Glutamatergic neuron (in vitro differentiated cells): ENCODE data around the gene CLN5. TPM values are rescaled to one million over a fixed set of nuclear protein-coding genes. Genes with fewer than 3 reads are reported as not detected.
A peak's percentile ranks its signal among the peaks of the same experiment; 100 is the strongest.
"Not testable (repeated sequence)": the region's sequence is repeated elsewhere in the genome, so short reads cannot be mapped to it uniquely, and the experiment has no call there.

Experiments used
- DNase-seq: peaks from one replicate; pipeline ENCODE4 v3.0.0; 2022
- H3K27ac Mint-ChIP-seq: one replicate; pipeline ENCODE4 v1.8.0; 2020; ENCODE audit warnings: mild to moderate bottlenecking, mixed read lengths, inconsistent platforms; ENCODE audit not compliant: unreplicated experiment
- H3K27me3 Mint-ChIP-seq: one replicate; pipeline ENCODE4 v1.8.0; 2020; ENCODE audit warnings: mild to moderate bottlenecking, moderate library complexity, mixed read lengths, inconsistent platforms; ENCODE audit not compliant: unreplicated experiment
- H3K36me3 Mint-ChIP-seq: one replicate; pipeline ENCODE4 v1.8.0; 2020; ENCODE audit warnings: mild to moderate bottlenecking, mixed read lengths, inconsistent platforms; ENCODE audit not compliant: unreplicated experiment
- H3K4me1 Mint-ChIP-seq: one replicate; pipeline ENCODE4 v1.8.0; 2020; ENCODE audit warnings: mild to moderate bottlenecking, low read depth, mixed read lengths, inconsistent platforms; ENCODE audit not compliant: unreplicated experiment
- H3K4me3 Mint-ChIP-seq: one replicate; pipeline ENCODE4 v1.8.0; 2020; ENCODE audit warnings: mild to moderate bottlenecking, mixed read lengths, inconsistent platforms; ENCODE audit not compliant: unreplicated experiment
- H3K9me3 Mint-ChIP-seq: one replicate; pipeline ENCODE4 v1.8.0; 2020; ENCODE audit warnings: mild to moderate bottlenecking, moderate library complexity, mixed read lengths, inconsistent platforms; ENCODE audit not compliant: unreplicated experiment
- CTCF ChIP-seq: fragments of 200-600 bp; sonication (generic); IDR thresholded peaks from one replicate; pipeline ENCODE4 v1.5.0; 2021; ENCODE audit not compliant: partially characterized antibody, unreplicated experiment
- total RNA-seq: library from RNA; stranded (reverse); fragmentation: NEBNext Ultra II Directional; extraction: Animal tissue kit (Norgen Biotek cat#: 25700); gene quantifications from one replicate; pipeline ENCODE4 v1.2.1, GENCODE V29; 2021; ENCODE audit not compliant: unreplicated experiment

Gene CLN5
- total RNA-seq, 1 donor from 2014 or later = 14.6 TPM

DNA sequence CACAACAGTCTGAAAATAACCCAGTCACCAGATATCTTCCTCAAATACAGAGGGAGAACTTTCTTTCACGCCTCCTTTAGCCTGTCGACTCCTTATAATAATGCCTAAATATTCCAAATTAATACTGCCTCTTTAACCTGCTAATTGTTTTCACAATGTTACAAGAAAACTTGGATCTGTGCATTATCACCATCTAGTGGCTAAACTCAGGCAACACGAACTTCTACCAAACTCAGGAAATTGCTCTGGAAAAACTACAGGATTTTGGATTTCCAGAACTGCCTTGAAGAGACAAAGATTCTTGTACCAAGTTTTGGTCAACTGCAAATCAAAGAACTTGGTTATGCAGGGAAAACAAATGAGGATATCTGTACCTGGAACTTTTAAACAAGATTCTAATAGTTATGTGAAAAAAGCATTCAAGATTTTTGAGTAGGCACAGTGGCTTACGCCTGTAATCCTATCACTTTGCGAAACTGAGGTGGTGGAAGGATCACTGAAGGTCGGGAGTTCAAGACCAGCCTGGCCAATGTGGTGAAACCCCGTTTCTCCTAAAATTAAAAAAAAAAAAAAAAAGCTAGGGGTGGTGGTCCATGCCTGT lies 10.8 kb downstream of the CLN5 start:
- Mint-ChIP-seq H3K4me1 (no peaks in the 10 kb centered on the region), H3K4me3 (no peak overlapping the region), H3K36me3 (no peaks in the 10 kb centered on the region), H3K27me3 (no peaks in the 10 kb centered on the region), H3K9me3 (no peaks in the 10 kb centered on the region), H3K27ac (no peak overlapping the region)
- peak; percentile 56 for TF ChIP-seq CTCF
- no peak for DNase-seq

GRCh38 chr13:77008337-77008736 lies 16.5 kb downstream of the CLN5 start:
- not testable (repeated sequence) for H3K27ac Mint-ChIP-seq, H3K4me1 Mint-ChIP-seq, H3K4me3 Mint-ChIP-seq, H3K27me3 Mint-ChIP-seq, H3K36me3 Mint-ChIP-seq, DNase-seq, H3K9me3 Mint-ChIP-seq

DNA sequence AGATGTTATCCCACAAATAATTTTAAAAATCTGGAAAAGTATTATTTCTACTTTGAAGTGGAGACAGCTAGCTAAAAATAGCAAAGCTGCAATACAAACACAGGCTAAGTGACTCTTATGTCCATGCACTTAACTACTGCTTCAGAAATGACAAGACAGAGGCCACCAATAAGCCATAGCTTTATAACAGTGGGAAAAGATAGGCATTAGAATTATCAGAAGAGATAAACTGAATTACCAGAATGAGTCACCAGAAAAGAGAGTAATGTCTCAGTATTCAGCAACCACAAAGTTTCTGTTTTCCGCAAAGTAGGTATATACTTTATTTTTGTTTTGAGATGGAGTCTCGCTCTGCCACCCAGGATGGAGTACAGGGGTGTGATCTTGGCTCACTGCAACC lies 17.1 kb downstream of the CLN5 start:
- no peaks in the 10 kb centered on the region for H3K9me3 Mint-ChIP-seq
- no peak for DNase-seq
- H3K4me3 Mint-ChIP-seq = no peak overlapping the region
- no peak overlapping the region for H3K27ac Mint-ChIP-seq
- no peak for TF ChIP-seq CTCF
- no peaks in the 10 kb centered on the region for H3K4me1 Mint-ChIP-seq
- no peaks in the 10 kb centered on the region for H3K27me3 Mint-ChIP-seq
- no peaks in the 10 kb centered on the region for H3K36me3 Mint-ChIP-seq

GRCh38 chr13:77009719-77010118 lies 17.8 kb downstream of the CLN5 start:
- not testable (repeated sequence) for H3K4me3 Mint-ChIP-seq, DNase-seq, H3K27me3 Mint-ChIP-seq, H3K4me1 Mint-ChIP-seq, H3K27ac Mint-ChIP-seq, H3K9me3 Mint-ChIP-seq, H3K36me3 Mint-ChIP-seq

DNA sequence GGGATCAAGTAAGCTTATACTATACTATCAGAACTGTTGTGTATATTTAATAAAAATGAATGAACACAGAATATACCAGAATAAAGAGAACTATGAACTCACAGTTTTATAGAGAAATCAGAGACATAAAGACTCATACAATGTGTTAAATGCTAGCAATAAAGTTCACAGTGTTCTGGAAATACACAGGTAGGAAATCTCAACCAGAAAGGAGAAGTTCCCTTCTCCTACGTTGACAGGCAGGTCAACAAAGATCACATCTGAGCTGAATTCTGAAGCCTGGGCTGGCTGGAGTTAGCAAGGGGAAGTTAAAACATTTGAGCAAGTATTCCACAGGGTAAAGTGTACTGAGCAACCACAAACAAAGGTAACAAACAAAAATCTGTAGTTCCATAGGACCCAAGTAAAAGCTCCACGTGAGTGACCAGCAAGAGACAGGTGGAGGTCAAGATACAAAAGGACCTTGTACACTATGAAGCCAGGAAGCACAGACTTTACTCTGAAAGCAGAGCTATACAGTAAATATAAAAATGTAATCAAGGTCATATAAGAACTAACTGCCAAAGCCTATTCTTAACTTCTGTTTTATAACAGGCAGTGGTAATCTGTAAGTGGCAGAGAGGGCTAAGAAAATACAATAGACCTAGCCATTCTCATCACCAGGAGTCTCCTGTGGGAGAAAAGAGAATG lies 22.1 kb downstream of the CLN5 start:
- no peaks in the 10 kb centered on the region for H3K36me3 Mint-ChIP-seq
- DNase-seq = no peak
- no peak for TF ChIP-seq CTCF

DNA sequence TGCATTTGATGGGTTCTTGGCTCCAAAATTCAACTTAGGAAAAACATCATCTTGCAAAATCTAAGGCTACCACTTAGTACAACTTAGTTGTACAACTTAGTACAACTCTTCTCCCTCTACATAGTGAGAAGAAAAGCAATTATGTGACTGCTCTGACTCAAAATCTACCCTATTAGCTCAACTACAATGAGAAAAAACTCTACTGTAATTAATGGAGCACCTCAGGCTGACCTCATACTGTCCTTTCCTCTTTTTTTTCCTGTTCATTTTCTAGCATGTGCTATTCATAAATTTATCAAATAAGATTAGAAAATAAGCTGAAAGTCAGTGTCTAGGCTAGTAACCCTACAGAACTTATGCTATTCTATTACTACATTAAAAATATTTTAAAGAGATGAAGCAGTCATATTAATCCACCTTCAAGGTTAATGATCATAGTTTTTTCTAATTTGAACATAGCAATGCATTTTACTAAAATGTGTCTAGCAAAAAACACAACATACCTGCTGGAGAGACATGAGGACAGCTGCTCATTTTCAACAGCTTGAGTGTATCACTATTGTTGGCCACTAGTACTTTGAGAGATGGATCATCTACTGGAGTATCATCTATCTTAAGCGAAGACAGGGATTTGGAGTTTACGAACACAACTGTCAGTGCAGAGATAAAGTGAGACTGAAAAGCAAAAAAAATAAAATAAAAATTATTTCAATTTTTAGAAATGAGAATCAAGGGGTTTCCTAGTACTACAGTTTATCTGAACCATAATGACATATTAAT lies 23.2 kb downstream of the CLN5 start:
- DNase-seq = no peak
- H3K4me1 Mint-ChIP-seq = no peaks in the 10 kb centered on the region
- H3K36me3 Mint-ChIP-seq = no peaks in the 10 kb centered on the region
- H3K27me3 Mint-ChIP-seq = no peaks in the 10 kb centered on the region
- no peak overlapping the region for H3K4me3 Mint-ChIP-seq
- H3K27ac Mint-ChIP-seq = no peak overlapping the region
- H3K9me3 Mint-ChIP-seq = no peaks in the 10 kb centered on the region
- TF ChIP-seq CTCF = no peak

More for the DNA sequence above, 22.1 kb downstream of the CLN5 start:
- no peaks in the 10 kb centered on the region for H3K4me1 Mint-ChIP-seq
- H3K9me3 Mint-ChIP-seq = no peaks in the 10 kb centered on the region
- no peak overlapping the region for H3K4me3 Mint-ChIP-seq
- no peaks in the 10 kb centered on the region for H3K27me3 Mint-ChIP-seq
- no peak overlapping the region for H3K27ac Mint-ChIP-seq
